IPS-15b (cell line): Measurements from ENCODE around the gene RGS7.

Experiments
- H3K27me3 ChIP-seq: one replicate; pipeline ENCODE4 v1.6.1; 2013; ENCODE audit warnings: low read length; ENCODE audit not compliant: control insufficient read depth, insufficient read depth
- H3K36me3 ChIP-seq: one replicate; pipeline ENCODE4 v1.6.1; 2013; ENCODE audit warnings: low read length; ENCODE audit not compliant: control insufficient read depth, insufficient read depth
- H3K4me1 ChIP-seq: one replicate; pipeline ENCODE4 v1.6.1; 2013; ENCODE audit warnings: mild to moderate bottlenecking, low read length; ENCODE audit not compliant: control insufficient read depth, insufficient read depth
- H3K4me3 ChIP-seq: one replicate; pipeline ENCODE4 v1.5.1; 2013; ENCODE audit warnings: low read depth, low read length
- H3K9ac ChIP-seq: one replicate; pipeline ENCODE4 v1.6.1; 2013; ENCODE audit warnings: low read depth, mild to moderate bottlenecking, low read length
- H3K9me3 ChIP-seq: one replicate; pipeline ENCODE4 v1.6.1; 2013; ENCODE audit warnings: mild to moderate bottlenecking, low read length; ENCODE audit not compliant: control insufficient read depth, insufficient read depth

RGS7 gene

DNA sequence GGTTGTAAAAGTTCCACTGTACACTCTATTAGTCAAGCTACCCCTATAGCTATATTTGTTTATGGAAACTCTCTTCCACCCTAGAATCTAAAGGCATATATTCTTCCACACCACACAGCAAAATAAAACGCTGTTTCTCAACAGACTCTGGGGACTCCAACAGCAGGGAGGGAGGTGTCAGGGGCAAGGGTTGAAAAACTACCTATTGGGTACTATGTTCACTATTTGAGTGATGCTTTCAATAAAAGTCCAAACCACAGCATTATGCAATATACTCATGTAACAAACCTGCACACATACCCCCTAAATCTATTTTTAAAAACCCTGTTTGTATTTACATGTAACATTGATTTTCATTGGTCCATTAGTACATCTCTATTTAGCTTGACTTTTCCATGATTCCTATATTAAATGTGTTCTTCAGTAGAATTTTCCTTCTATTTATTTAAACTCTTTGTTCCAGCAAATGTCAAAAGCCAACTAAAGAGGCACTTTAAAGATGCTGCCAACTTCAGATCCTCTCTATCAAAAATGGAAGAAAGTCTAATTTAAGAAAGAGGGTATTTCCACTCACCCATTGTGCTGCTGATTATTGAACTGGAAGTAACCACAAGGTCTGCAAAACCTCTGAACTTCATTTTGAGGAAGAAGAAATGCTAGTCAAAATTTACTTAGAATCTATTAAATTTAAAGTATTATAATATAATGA is 26.2 kb downstream of the RGS7 start:
- no peak overlapping the region for H3K4me3 ChIP-seq
- no peak overlapping the region for H3K9ac ChIP-seq
- no peaks in the 10 kb centered on the region for H3K9me3 ChIP-seq
- no peaks in the 10 kb centered on the region for H3K4me1 ChIP-seq
- no peaks in the 10 kb centered on the region for H3K36me3 ChIP-seq
- H3K27me3 ChIP-seq, result no peaks in the 10 kb centered on the region

- no peaks in the 10 kb centered on the region for H3K9me3 ChIP-seq
- no peaks in the 10 kb centered on the region for H3K27me3 ChIP-seq
- no peaks in the 10 kb centered on the region for H3K36me3 ChIP-seq
- no peak overlapping the region for H3K9ac ChIP-seq
- no peak overlapping the region for H3K4me3 ChIP-seq
- H3K4me1 ChIP-seq, result no peaks in the 10 kb centered on the region
Measured at GRCh38 chr1:241325456-241325855, 31.5 kb downstream of the RGS7 start.

DNA sequence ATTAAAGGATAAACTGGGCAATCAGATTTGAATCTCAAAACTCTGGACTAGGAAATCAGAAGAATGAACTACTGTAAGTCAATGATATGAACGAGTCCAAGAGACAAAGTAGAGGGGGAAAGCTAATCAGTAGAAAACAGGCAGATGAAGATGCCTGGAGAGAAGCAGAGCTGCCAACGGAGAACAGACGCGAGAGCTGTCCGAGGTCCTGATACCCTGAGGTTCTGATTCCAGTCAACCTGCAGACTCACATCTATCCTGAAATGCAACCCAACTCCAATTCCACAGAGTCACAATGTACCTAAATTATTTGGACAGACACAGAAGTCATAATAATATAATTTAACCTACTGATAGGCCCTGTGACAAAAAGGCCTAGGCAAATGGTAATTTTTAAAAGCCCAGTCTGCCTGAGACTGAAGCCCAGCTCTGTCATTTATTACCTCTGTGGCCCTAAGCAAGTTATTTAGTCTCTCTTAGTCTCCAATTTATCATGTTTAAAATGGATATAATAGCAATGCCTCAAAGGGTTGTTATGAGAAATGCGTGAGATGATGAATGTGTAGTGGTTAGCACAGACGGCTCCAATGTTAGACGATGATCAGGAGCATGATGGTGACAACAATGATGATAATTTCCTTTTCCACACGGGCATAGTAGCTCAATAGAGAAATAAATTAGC is 33.4 kb downstream of the RGS7 start:
- no peaks in the 10 kb centered on the region for H3K36me3 ChIP-seq
- H3K4me1 ChIP-seq, result no peaks in the 10 kb centered on the region
- H3K27me3 ChIP-seq, result no peaks in the 10 kb centered on the region
- H3K9me3 ChIP-seq, result no peaks in the 10 kb centered on the region
- no peak overlapping the region for H3K4me3 ChIP-seq
- no peak overlapping the region for H3K9ac ChIP-seq

- no peaks in the 10 kb centered on the region for H3K4me1 ChIP-seq
- H3K36me3 ChIP-seq, result no peaks in the 10 kb centered on the region
- no peak overlapping the region for H3K4me3 ChIP-seq
- H3K27me3 ChIP-seq, result no peaks in the 10 kb centered on the region
- H3K9ac ChIP-seq, result no peak overlapping the region
- H3K9me3 ChIP-seq, result no peaks in the 10 kb centered on the region
Measured at GRCh38 chr1:241317676-241318075, 39.3 kb downstream of the RGS7 start.

GRCh38 chr1:241316372-241316771 is 40.6 kb downstream of the RGS7 start:
- no peaks in the 10 kb centered on the region for H3K9me3 ChIP-seq
- H3K36me3 ChIP-seq, result no peaks in the 10 kb centered on the region
- no peaks in the 10 kb centered on the region for H3K27me3 ChIP-seq

GRCh38 chr1:241311056-241311746 is 45.8 kb downstream of the RGS7 start:
- H3K4me3 ChIP-seq, result no peak overlapping the region
- H3K9ac ChIP-seq, result no peak overlapping the region
- H3K36me3 ChIP-seq, result no peaks in the 10 kb centered on the region

More at GRCh38 chr1:241316372-241316771, 40.6 kb downstream of the RGS7 start:
- Histone ChIP-seq H3K4me3 (no peak overlapping the region), H3K9ac (no peak overlapping the region), H3K4me1 (no peaks in the 10 kb centered on the region)

DNA sequence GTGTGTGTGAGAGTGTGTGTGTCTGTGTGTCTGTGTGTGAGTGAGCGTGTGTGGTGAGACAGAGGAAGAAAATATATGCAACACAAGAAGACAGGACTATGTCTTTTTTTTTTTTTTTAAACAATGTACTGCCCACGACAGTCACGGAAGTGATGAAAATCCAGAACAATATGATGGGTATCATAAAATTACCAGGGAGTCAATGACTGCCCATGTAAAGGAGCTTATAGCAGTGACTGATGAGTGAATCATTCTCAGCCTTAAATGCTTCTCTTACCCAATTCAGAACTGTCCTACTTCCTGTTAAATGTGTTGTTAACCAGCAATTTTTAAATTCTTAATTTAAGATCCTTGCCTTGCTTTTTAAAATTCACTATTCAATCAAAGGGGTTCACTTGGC is 46.6 kb downstream of the RGS7 start:
- no peaks in the 10 kb centered on the region for H3K36me3 ChIP-seq
- H3K9ac ChIP-seq, result no peak overlapping the region
- H3K4me3 ChIP-seq, result no peak overlapping the region
- H3K27me3 ChIP-seq, result no peaks in the 10 kb centered on the region
- no peaks in the 10 kb centered on the region for H3K9me3 ChIP-seq
- H3K4me1 ChIP-seq, result no peaks in the 10 kb centered on the region

More at GRCh38 chr1:241311056-241311746, 45.8 kb downstream of the RGS7 start:
- Histone ChIP-seq H3K9me3 (no peaks in the 10 kb centered on the region), H3K27me3 (no peaks in the 10 kb centered on the region), H3K4me1 (no peaks in the 10 kb centered on the region)

GRCh38 chr1:241309651-241310050 is 47.4 kb downstream of the RGS7 start:
- no peak overlapping the region for H3K4me3 ChIP-seq
- no peaks in the 10 kb centered on the region for H3K27me3 ChIP-seq
- H3K9me3 ChIP-seq, result no peaks in the 10 kb centered on the region
- no peaks in the 10 kb centered on the region for H3K4me1 ChIP-seq
- H3K36me3 ChIP-seq, result no peaks in the 10 kb centered on the region
- no peak overlapping the region for H3K9ac ChIP-seq

DNA sequence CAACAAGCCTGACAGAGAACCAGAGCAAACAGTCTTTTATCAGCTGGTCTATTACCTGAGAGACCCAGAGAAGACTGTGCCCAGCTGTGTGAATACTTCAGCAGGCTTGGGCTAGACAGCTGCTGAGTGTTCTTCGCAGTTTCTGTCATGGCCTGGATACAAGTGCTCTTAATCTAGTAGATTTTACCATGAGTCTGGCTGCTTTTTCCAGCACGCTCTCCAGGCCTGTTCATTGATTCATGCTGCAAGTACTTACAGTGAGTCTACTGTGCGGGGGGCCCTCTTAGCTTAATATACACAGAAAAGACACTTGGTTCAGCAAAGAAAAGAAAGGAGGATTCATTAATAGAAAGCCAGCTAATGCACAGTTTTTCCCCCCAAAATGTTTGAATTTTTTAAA is 48.5 kb downstream of the RGS7 start:
- Histone ChIP-seq H3K4me1 (no peaks in the 10 kb centered on the region), H3K4me3 (no peak overlapping the region), H3K27me3 (no peaks in the 10 kb centered on the region), H3K36me3 (no peaks in the 10 kb centered on the region), H3K9ac (no peak overlapping the region), H3K9me3 (no peaks in the 10 kb centered on the region)

DNA sequence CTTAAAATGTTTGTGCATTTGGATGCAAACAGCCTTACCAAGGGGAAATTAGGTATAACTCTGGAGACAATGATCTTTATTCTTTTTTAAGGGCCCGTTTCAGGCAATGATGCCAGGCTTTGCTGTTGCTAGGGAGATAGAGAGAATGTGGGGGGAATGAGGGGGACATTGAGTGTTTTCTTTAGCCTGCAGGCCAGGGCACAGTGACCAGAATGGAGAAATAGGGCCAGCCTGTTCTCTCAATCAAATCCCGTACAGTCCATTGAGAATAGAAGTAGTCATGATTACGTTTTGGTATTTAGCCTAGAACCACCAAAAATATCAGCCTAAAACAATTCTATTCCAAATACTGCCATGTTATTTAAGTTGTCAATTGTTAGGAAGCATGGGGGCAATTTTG is 49.0 kb downstream of the RGS7 start:
- Histone ChIP-seq H3K4me3 (no peak overlapping the region), H3K9me3 (no peaks in the 10 kb centered on the region), H3K9ac (no peak overlapping the region), H3K36me3 (no peaks in the 10 kb centered on the region), H3K27me3 (no peaks in the 10 kb centered on the region), H3K4me1 (no peaks in the 10 kb centered on the region)

GRCh38 chr1:241306125-241306790 is 50.7 kb downstream of the RGS7 start:
- Histone ChIP-seq H3K27me3 (no peaks in the 10 kb centered on the region), H3K4me3 (no peak overlapping the region), H3K4me1 (peaks cover 2% of the 10 kb centered on the region), H3K9me3 (no peaks in the 10 kb centered on the region), H3K9ac (no peak overlapping the region), H3K36me3 (no peaks in the 10 kb centered on the region)
